SK-N-SH treated with all-trans-retinoic acid at 6 μM for 48 hours (cell line): ENCODE data around the gene CBL.

Source experiments
- ATAC-seq: fragments of 200-7000 bp; cut with Tn5 transposase; 3 replicates; pipeline ENCODE4 v1.9.1; 2020; ENCODE audit warnings: mild to moderate bottlenecking, moderate library complexity
- ARNTL ChIP-seq: fragments of 450-650 bp; formaldehyde crosslinking; IDR thresholded peaks from 2 replicates; pipeline ENCODE4 v1.5.0; 2020; ENCODE audit warnings: low read depth, mild to moderate bottlenecking, moderate library complexity, borderline replicate concordance
- BACH2 ChIP-seq: fragments of 250-450 bp; sonication (Bioruptor Pico); IDR thresholded peaks from 2 replicates; pipeline ENCODE4 v1.9.0; 2021; ENCODE audit warnings: mild to moderate bottlenecking, borderline replicate concordance
- CREB5 ChIP-seq: fragments of 250-450 bp; sonication (Bioruptor Pico); IDR thresholded peaks from 2 replicates; pipeline ENCODE4 v1.5.1; 2020; ENCODE audit warnings: low read depth, mild to moderate bottlenecking, moderate library complexity
- ESRRG ChIP-seq: fragments of 250-450 bp; sonication (Bioruptor Pico); IDR thresholded peaks from 2 replicates; pipeline ENCODE4 v1.6.1; 2021; ENCODE audit warnings: mild to moderate bottlenecking
- GLIS3 ChIP-seq: fragments of 250-450 bp; sonication (Bioruptor Pico); IDR thresholded peaks from 2 replicates; pipeline ENCODE4 v1.5.0; 2020; ENCODE audit warnings: mild to moderate bottlenecking, moderate library complexity
- ISL1 ChIP-seq: fragments of 250-450 bp; sonication (Bioruptor Pico); IDR thresholded peaks from 2 replicates; pipeline ENCODE4 v2.1.2; 2022; ENCODE audit warnings: mild to moderate bottlenecking, moderate library complexity
- PATZ1 ChIP-seq: fragments of 250-450 bp; sonication (Bioruptor Pico); IDR thresholded peaks from 2 replicates; pipeline ENCODE4 v1.8.0; 2020; ENCODE audit warnings: mild to moderate bottlenecking, moderate library complexity, borderline replicate concordance
- POU6F1 ChIP-seq: fragments of 250-450 bp; sonication (Bioruptor Pico); IDR thresholded peaks from 2 replicates; pipeline ENCODE4 v1.8.0; 2021; ENCODE audit warnings: low read depth, mild to moderate bottlenecking, moderate library complexity, borderline replicate concordance
- RARB ChIP-seq: fragments of 250-450 bp; sonication (Bioruptor Pico); IDR thresholded peaks from 2 replicates; pipeline ENCODE4 v1.8.0; 2021; ENCODE audit warnings: mild to moderate bottlenecking, moderate library complexity
- SNAI2 ChIP-seq: fragments of 250-450 bp; sonication (Bioruptor Pico); IDR thresholded peaks from 2 replicates; pipeline ENCODE4 v1.5.0; 2020; ENCODE audit warnings: mild to moderate bottlenecking, moderate library complexity
- TSHZ2 ChIP-seq: fragments of 250-450 bp; sonication (Bioruptor Pico); IDR thresholded peaks from 2 replicates; pipeline ENCODE4 v1.5.0; 2020; ENCODE audit warnings: mild to moderate bottlenecking, moderate library complexity
- ZC3H10 ChIP-seq: fragments of 250-450 bp; sonication (Bioruptor Pico); IDR thresholded peaks from 2 replicates; pipeline ENCODE4 v1.5.1; 2021; ENCODE audit warnings: mild to moderate bottlenecking, moderate library complexity
- ZFP3 ChIP-seq: fragments of 250-450 bp; sonication (Bioruptor Pico); IDR thresholded peaks from 2 replicates; pipeline ENCODE4 v1.5.0; 2020; ENCODE audit warnings: mild to moderate bottlenecking, moderate library complexity
- ZFP30 ChIP-seq: fragments of 450-650 bp; formaldehyde crosslinking; IDR thresholded peaks from 2 replicates; pipeline ENCODE4 v1.5.0; 2022; ENCODE audit warnings: mild to moderate bottlenecking, moderate library complexity
- ZNF70 ChIP-seq: fragments of 450-650 bp; formaldehyde crosslinking; IDR thresholded peaks from 2 replicates; pipeline ENCODE4 v1.5.0; 2020; ENCODE audit warnings: mild to moderate bottlenecking, moderate library complexity
- ZNF8 ChIP-seq: fragments of 450-650 bp; formaldehyde crosslinking; IDR thresholded peaks from 2 replicates; pipeline ENCODE4 v1.5.0; 2020; ENCODE audit warnings: mild to moderate bottlenecking, moderate library complexity
- TF ChIP-seq, protein P1 (sequence below): fragments of 250-450 bp; sonication (Bioruptor Pico); IDR thresholded peaks from 2 replicates; pipeline ENCODE4 v1.5.1; 2021; ENCODE audit warnings: mild to moderate bottlenecking, moderate library complexity

Gene CBL

GRCh38 chr11:119307219-119307618, 101.1 kb downstream of the CBL start:
- ATAC-seq: peak; percentile 41; the same call in 1 of the 3 replicates
- TF ChIP-seq, protein P1, sequence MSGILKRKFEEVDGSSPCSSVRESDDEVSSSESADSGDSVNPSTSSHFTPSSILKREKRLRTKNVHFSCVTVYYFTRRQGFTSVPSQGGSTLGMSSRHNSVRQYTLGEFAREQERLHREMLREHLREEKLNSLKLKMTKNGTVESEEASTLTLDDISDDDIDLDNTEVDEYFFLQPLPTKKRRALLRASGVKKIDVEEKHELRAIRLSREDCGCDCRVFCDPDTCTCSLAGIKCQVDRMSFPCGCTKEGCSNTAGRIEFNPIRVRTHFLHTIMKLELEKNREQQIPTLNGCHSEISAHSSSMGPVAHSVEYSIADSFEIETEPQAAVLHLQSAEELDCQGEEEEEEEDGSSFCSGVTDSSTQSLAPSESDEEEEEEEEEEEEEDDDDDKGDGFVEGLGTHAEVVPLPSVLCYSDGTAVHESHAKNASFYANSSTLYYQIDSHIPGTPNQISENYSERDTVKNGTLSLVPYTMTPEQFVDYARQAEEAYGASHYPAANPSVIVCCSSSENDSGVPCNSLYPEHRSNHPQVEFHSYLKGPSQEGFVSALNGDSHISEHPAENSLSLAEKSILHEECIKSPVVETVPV (CRISPR knock-in tag): no peak
- TF ChIP-seq RARB (CRISPR knock-in tag): no peak

DNA sequence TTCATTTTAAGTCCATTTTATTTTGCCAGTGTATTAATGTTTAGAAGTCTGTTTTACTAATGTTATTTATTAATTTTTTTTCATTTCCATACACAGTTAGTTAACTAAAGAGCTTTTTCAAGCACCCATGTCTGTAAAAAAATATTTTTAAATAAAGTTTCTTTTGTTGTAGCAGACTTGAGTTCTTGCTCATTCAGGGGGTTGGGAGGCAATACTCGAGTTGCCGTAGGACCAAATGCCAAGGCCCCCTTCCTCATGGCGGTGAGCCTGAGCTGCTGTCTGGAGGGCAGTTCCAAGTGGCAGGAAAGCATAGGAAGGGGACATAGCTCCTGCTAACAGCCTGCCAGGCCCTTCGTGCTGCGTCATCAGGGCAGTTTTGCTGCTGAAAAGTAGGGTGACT, 101.8 kb downstream of the CBL start:
- TF ChIP-seq SNAI2 (CRISPR knock-in tag) (no peak), GLIS3 (CRISPR knock-in tag) (no peak), ISL1 (CRISPR knock-in tag) (no peak), ZNF70 (CRISPR knock-in tag) (no peak)
- TF ChIP-seq, all 23 proteins: peak for 0
- ATAC-seq: no peak

DNA sequence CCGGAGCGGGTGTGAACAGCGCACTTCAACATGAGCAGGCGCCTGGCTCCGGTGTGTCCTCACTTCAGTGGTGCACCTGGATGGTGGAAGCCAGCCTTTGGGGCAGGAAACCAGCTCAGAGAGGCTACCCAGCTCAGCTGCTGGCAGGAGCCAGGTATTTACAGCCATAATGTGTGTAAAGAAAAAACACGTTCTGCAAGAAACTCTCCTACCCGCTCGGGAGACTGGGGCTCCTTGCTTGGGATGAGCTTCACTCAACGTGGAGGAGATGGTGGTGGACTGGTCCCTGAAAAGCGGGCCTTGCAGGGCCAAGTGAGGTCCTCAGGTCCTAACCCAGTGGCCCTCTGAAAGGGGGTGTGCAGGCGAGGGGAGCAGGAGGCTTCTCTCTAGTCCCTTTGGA, 103.3 kb downstream of the CBL start:
- TF ChIP-seq ESRRG (CRISPR knock-in tag) (no peak), ZFP30 (CRISPR knock-in tag) (no peak), BACH2 (CRISPR knock-in tag) (no peak), ISL1 (CRISPR knock-in tag) (no peak), CREB5 (CRISPR knock-in tag) (no peak), ZNF8 (no peak), ZFP3 (CRISPR knock-in tag) (no peak), ZC3H10 (CRISPR knock-in tag) (no peak), TSHZ2 (no peak), GLIS3 (CRISPR knock-in tag) (no peak), PATZ1 (CRISPR knock-in tag) (no peak), POU6F1 (no peak), ARNTL (CRISPR knock-in tag) (no peak)
- TF ChIP-seq, protein P1 (CRISPR knock-in tag): no peak
- TF ChIP-seq, all 23 proteins: peak for 0
- no peak for ATAC-seq
